ENCODE data around the gene MAST2. TPM values are rescaled to one million over a fixed set of nuclear protein-coding genes. Genes with fewer than 3 reads are reported as not detected.

MAST2 gene
- total and polyA plus RNA-seq, 3 donors from 2014 or later: 88.4 to 158 (median 113) TPM

DNA sequence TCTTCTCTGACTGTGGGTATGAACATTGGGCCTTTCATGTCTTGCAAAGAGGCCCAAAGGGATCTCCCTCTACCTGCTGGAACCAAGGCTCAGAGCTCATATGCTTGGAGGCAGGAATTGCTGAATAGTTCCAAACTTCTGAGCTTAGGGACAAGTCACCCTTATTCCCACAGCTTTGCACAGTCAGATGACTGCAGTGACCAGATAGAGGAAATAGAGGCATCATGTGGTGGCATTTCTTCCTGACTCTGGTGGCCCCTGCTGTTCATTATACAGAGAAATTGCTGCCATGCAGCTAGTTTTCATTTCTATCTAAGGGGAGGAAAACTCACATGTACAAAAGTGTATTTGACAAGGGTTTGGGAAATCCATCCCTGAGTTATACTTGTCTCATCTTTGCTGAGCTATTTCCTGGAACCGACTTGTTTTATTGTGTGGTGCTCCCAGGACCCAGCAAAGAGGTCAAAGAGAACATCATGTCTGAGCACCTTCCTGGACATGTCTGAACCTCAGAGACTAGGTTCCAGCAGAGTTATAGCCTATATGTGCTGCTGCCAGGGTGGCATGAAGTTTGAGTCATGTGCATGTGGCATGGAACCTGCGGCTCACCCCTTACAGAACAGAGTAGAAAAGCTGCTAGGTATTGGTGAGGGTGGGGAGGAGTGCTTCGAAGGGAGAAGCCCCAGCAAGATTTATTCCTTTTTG, 197.8 kb downstream of the MAST2 start:
- intact Hi-C loops (cut with DNase I; ENCODE audit: low total_unique reads): no loop called here
- H3K4me1 ChIP-seq: no peaks in the 10 kb centered on the region
- no peak overlapping the region for H3K4me3 ChIP-seq
- no peak for DNase-seq
- 88 to 89% methylated on average over 3 of the region's 3 CpGs for WGBS, 2 donors
- no peaks in the 10 kb centered on the region for H3K9me3 ChIP-seq
- TF ChIP-seq POLR2A (IDR thresholded peaks at IDR 0.05): no peak
- TF ChIP-seq, protein P1, sequence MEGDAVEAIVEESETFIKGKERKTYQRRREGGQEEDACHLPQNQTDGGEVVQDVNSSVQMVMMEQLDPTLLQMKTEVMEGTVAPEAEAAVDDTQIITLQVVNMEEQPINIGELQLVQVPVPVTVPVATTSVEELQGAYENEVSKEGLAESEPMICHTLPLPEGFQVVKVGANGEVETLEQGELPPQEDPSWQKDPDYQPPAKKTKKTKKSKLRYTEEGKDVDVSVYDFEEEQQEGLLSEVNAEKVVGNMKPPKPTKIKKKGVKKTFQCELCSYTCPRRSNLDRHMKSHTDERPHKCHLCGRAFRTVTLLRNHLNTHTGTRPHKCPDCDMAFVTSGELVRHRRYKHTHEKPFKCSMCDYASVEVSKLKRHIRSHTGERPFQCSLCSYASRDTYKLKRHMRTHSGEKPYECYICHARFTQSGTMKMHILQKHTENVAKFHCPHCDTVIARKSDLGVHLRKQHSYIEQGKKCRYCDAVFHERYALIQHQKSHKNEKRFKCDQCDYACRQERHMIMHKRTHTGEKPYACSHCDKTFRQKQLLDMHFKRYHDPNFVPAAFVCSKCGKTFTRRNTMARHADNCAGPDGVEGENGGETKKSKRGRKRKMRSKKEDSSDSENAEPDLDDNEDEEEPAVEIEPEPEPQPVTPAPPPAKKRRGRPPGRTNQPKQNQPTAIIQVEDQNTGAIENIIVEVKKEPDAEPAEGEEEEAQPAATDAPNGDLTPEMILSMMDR (IDR thresholded peaks at IDR 0.05): no peak
- H3K27me3 ChIP-seq: no peaks in the 10 kb centered on the region
- no peaks in the 10 kb centered on the region for H3K36me3 ChIP-seq (ENCODE audit: low read depth, missing control alignments)
- no peak overlapping the region for H3K27ac ChIP-seq

DNA sequence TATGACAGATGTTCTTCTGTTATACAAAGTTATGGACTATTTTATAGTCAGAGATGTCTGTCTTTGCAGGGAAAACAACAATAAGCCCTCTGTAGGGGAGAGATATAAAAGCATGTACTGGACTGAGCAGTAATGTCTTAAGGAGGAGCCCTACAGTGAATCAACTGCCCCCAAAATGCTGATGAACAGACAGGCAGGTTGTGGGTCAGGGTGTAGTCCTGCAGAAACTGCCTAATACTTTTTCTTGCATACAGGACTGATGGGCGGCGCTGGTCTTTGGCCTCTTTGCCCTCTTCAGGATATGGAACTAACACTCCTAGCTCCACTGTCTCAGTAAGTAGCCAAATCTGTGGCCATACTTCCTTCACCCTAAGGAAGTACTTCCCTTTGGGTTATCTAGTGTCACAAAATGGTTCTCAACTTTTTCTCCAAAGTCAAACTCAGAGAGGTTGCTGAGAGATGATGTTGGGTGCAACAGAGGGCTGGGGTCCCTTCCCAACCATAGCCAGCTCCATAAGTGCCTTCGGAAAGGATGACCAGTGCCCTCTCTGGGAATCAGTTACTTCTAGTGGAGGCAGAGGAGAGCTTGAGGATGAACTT, 199.2 kb downstream of the MAST2 start:
- intact Hi-C loops (cut with DNase I; ENCODE audit: low total_unique reads): no loop called here
- DNase-seq: no peak
- 94 to 96% methylated on average over 3 of the region's 3 CpGs for WGBS, 2 donors

GRCh38 chr1:46003315-46003714, 199.9 kb downstream of the MAST2 start:
- no peaks in the 10 kb centered on the region for H3K27me3 ChIP-seq
- no peaks in the 10 kb centered on the region for H3K36me3 ChIP-seq (ENCODE audit: low read depth, missing control alignments)
- no peak overlapping the region for H3K27ac ChIP-seq
- no peaks in the 10 kb centered on the region for H3K4me1 ChIP-seq
- no peak overlapping the region for H3K4me3 ChIP-seq
- no peak for DNase-seq
- no peak for TF ChIP-seq POLR2A (IDR thresholded peaks at IDR 0.05)
- TF ChIP-seq, protein P1 (IDR thresholded peaks at IDR 0.05): no peak
- intact Hi-C loops (cut with DNase I; ENCODE audit: low total_unique reads): no loop called here
- H3K9me3 ChIP-seq: no peaks in the 10 kb centered on the region
- 84 to 90% methylated on average over 5 of the region's 5 CpGs for WGBS, 2 donors

More for the DNA sequence above, 199.2 kb downstream of the MAST2 start:
- Histone ChIP-seq H3K36me3 (ENCODE audit: low read depth, missing control alignments) (no peaks in the 10 kb centered on the region), H3K4me3 (no peak overlapping the region), H3K9me3 (no peaks in the 10 kb centered on the region), H3K27me3 (no peaks in the 10 kb centered on the region), H3K27ac (no peak overlapping the region), H3K4me1 (no peaks in the 10 kb centered on the region)
- TF ChIP-seq, protein P1 (IDR thresholded peaks at IDR 0.05): no peak
- TF ChIP-seq POLR2A (IDR thresholded peaks at IDR 0.05): no peak

DNA sequence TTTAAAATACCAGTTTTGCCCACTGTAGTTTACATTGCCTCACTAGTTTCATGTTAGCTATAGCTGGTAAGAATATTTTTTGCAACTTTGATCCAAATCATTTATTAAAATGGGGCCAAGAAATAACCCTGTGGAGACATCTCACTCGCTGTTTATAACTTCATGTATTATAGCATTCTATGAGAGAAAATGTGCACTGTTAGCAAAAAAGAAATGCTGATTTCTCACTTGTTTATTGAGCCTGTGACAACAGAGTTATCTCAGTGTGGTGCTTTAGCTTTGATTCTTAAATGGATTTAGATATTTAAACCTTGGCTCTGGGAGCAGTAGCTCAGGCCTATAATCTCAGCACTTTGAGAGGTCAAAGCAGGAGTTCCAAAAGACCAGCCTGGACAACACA, 201.1 kb downstream of the MAST2 start:
- no peak overlapping the region for H3K4me3 ChIP-seq
- no peaks in the 10 kb centered on the region for H3K9me3 ChIP-seq
- H3K27me3 ChIP-seq: no peaks in the 10 kb centered on the region
- H3K36me3 ChIP-seq (ENCODE audit: low read depth, missing control alignments): no peaks in the 10 kb centered on the region
- no peak overlapping the region for H3K27ac ChIP-seq
- no peaks in the 10 kb centered on the region for H3K4me1 ChIP-seq
- 95 to 100% methylated on average over 1 of the region's 1 CpG for WGBS, 2 donors
- DNase-seq: no peak
- intact Hi-C loops (cut with DNase I; ENCODE audit: low total_unique reads): no loop called here
- TF ChIP-seq POLR2A (IDR thresholded peaks at IDR 0.05): no peak
- TF ChIP-seq, protein P1 (IDR thresholded peaks at IDR 0.05): no peak

All from testis (tissue), 3 donors.